Activated naive CD4-positive, alpha-beta T cell treated with anti-CD3 and anti-CD28 coated beads for 36 hours (primary cell): ENCODE results near the gene ABHD16A. TPM values are rescaled to one million over a fixed set of nuclear protein-coding genes. Genes with fewer than 3 reads are reported as not detected.

ENCODE experiments used
- CTCF ChIA-PET: fragments of 350-600 bp; sonication (Branson Sonifier 250); formaldehyde crosslinking; loops from one replicate; lab custom pipeline; 2021; ENCODE audit warnings: antibody characterized with exemption; lab: Charles Lee
- DNase-seq: peaks from one replicate; pipeline ENCODE4 v3.0.0-alpha.2; 2020
- H3K27ac Mint-ChIP-seq: one replicate; pipeline ENCODE4 v1.8.0; 2021; ENCODE audit warnings: mild to moderate bottlenecking, mixed read lengths
- H3K27me3 Mint-ChIP-seq: one replicate; pipeline ENCODE4 v1.8.0; 2021; ENCODE audit warnings: low read depth, mixed read lengths
- H3K36me3 Mint-ChIP-seq: one replicate; pipeline ENCODE4 v1.8.0; 2021; ENCODE audit warnings: low read depth, mixed read lengths
- H3K4me1 Mint-ChIP-seq: one replicate; pipeline ENCODE4 v1.8.0; 2021; ENCODE audit warnings: low read depth, mixed read lengths
- H3K4me3 Mint-ChIP-seq: one replicate; pipeline ENCODE4 v1.8.0; 2021; ENCODE audit warnings: mild to moderate bottlenecking, moderate library complexity, mixed read lengths
- H3K9me3 Mint-ChIP-seq: one replicate; pipeline ENCODE4 v1.8.0; 2021; ENCODE audit warnings: mixed read lengths
- intact Hi-C: fragments of 100-400 bp; cut with micrococcal nuclease; formaldehyde crosslinking; loops from one replicate; pipeline ENCODE4 v1.15.1; 2023
- microRNA-seq: library from miRNA; unstranded; fragments of <30 nt; microRNA quantifications from one replicate; pipeline ENCODE4 v1.2.0, GENCODE V29; 2022; ENCODE audit warnings: borderline microRNAs expressed, borderline replicate concordance
- total RNA-seq, 2 experiments: library from RNA; stranded (reverse); gene quantifications; one replicate each; pipeline ENCODE4 v1.2.3, GENCODE V29; 2021

ABHD16A gene
- total RNA-seq, 2 experiments from 2014 or later = 19.9 to 22.5 TPM

GRCh38 chr6:31639043-31639442 lies 64.1 kb downstream of the ABHD16A start:
- Mint-ChIP-seq H3K27me3 (no peaks in the 10 kb centered on the region), H3K27ac (no peak overlapping the region), H3K4me3 (no peak overlapping the region), H3K36me3 (peaks cover 31% of the 10 kb centered on the region), H3K9me3 (no peaks in the 10 kb centered on the region), H3K4me1 (peaks cover 1% of the 10 kb centered on the region)
- no peak for DNase-seq
- intact Hi-C loops = no loop called here
- CTCF ChIA-PET = interaction anchor here (0.6 kb wide), 1 partner anchor 160 kb away, joined by 7 read pairs; no protein-coding TSS in a partner anchor

Small RNAs within 50 kb of the gene (microRNA-seq; reads per million reads assigned to microRNA genes)
- gene MIR4646 = not detected

Other genes starting within 250 kb of the ABHD16A start
- 10 to 100 TPM; 21.4 to 22.6 TPM for gene MICB, start 205.2 kb downstream of the ABHD16A start, total RNA-seq
- gene MCCD1, start 174.4 kb downstream of the ABHD16A start, total RNA-seq = not detected
- 100 to 1,000 TPM; 600 to 624 TPM for gene DDX39B, start 161.3 kb downstream of the ABHD16A start, total RNA-seq
- 1 to 10 TPM; 1.2 to 1.4 TPM for gene ATP6V1G2, start 156.7 kb downstream of the ABHD16A start, total RNA-seq
- gene NFKBIL1, start 155.7 kb downstream of the ABHD16A start, total RNA-seq = 10 to 100 TPM; 20.4 to 20.6 TPM
- 100 to 1,000 TPM; 165 to 173 TPM for gene LTA, start 131.0 kb downstream of the ABHD16A start, total RNA-seq
- 10 to 100 TPM; 31.6 to 33.2 TPM for gene TNF, start 127.8 kb downstream of the ABHD16A start, total RNA-seq
- gene LTB, start 120.9 kb downstream of the ABHD16A start, total RNA-seq = 10 to 100 TPM; 50.5 to 52.3 TPM
- gene LST1, start 117.0 kb downstream of the ABHD16A start, total RNA-seq = 10 to 100 TPM; 11.5 to 12.5 TPM
- gene NCR3, start 110.3 kb downstream of the ABHD16A start, total RNA-seq = 1 to 10 TPM; 2.8 TPM
- 100 to 1,000 TPM; 120 to 129 TPM for gene AIF1, start 88.1 kb downstream of the ABHD16A start, total RNA-seq
- gene PRRC2A, start 82.6 kb downstream of the ABHD16A start, total RNA-seq = 100 to 1,000 TPM; 283 to 304 TPM
- 100 to 1,000 TPM; 286 to 295 TPM for gene BAG6, start 50.7 kb downstream of the ABHD16A start, total RNA-seq
- gene APOM, start 47.4 kb downstream of the ABHD16A start, total RNA-seq = 1 to 10 TPM; 2.6 to 3.7 TPM
- 1 to 10 TPM; 8.8 to 9.0 TPM for gene C6orf47, start 42.5 kb downstream of the ABHD16A start, total RNA-seq
- gene GPANK1, start 38.3 kb downstream of the ABHD16A start, total RNA-seq = 10 to 100 TPM; 31.2 to 32.4 TPM
- gene CSNK2B, start 37.2 kb downstream of the ABHD16A start, total RNA-seq = 100 to 1,000 TPM; 215 to 219 TPM
- gene LY6G5B, start 33.3 kb downstream of the ABHD16A start, total RNA-seq = 1 to 10 TPM; 6.4 to 6.5 TPM
- gene LY6G5C, start 22.3 kb downstream of the ABHD16A start, total RNA-seq = 1 to 10 TPM in 1 of 2 experiments, under 1 TPM in 1; 0.93 to 1.4 TPM
- not detected for gene LY6G6F, start 3.5 kb upstream of the ABHD16A start, total RNA-seq
- not detected for gene LY6G6D, start 12.0 kb upstream of the ABHD16A start, total RNA-seq
- gene LY6G6C, start 18.4 kb upstream of the ABHD16A start, total RNA-seq = not detected
- gene MPIG6B, start 20.0 kb upstream of the ABHD16A start, total RNA-seq = under 1 TPM in 1 of 2 experiments, not detected in 1; 0.49 TPM
- gene DDAH2, start 26.0 kb upstream of the ABHD16A start, total RNA-seq = 10 to 100 TPM in 1 of 2 experiments, 1 to 10 TPM in 1; 8.5 to 11.3 TPM
- gene CLIC1, start 33.2 kb upstream of the ABHD16A start, total RNA-seq = 100 to 1,000 TPM; 348 to 353 TPM
- 100 to 1,000 TPM; 101 to 105 TPM for gene MSH5, start 36.7 kb upstream of the ABHD16A start, total RNA-seq
- 10 to 100 TPM in 1 of 2 experiments, 1 to 10 TPM in 1; 9.8 to 10.5 TPM for gene SAPCD1, start 59.3 kb upstream of the ABHD16A start, total RNA-seq
- under 1 TPM; 0.69 to 0.89 TPM for gene VWA7, start 74.0 kb upstream of the ABHD16A start, total RNA-seq
- gene VARS1, start 92.4 kb upstream of the ABHD16A start, total RNA-seq = 100 to 1,000 TPM; 157 to 161 TPM
- 100 to 1,000 TPM; 172 to 174 TPM for gene LSM2, start 103.6 kb upstream of the ABHD16A start, total RNA-seq
- gene HSPA1L, start 112.0 kb upstream of the ABHD16A start, total RNA-seq = under 1 TPM; 0.86 to 0.95 TPM
- gene HSPA1A, start 112.2 kb upstream of the ABHD16A start, total RNA-seq = 10 to 100 TPM; 19.8 to 23.1 TPM
- gene HSPA1B, start 124.4 kb upstream of the ABHD16A start, total RNA-seq = 10 to 100 TPM; 47.8 to 50.1 TPM
- gene NEU1, start 159.5 kb upstream of the ABHD16A start, total RNA-seq = 1 to 10 TPM; 8.4 to 9.2 TPM
- under 1 TPM in 1 of 2 experiments, not detected in 1; 0.10 TPM for gene SLC44A4, start 175.7 kb upstream of the ABHD16A start, total RNA-seq
- 10 to 100 TPM; 33.0 to 37.3 TPM for gene EHMT2, start 194.4 kb upstream of the ABHD16A start, total RNA-seq
- under 1 TPM; 0.57 to 0.69 TPM for gene ZBTB12, start 198.8 kb upstream of the ABHD16A start, total RNA-seq
- gene C2, start 224.4 kb upstream of the ABHD16A start, total RNA-seq = 1 to 10 TPM; 1.6 to 2.1 TPM
- gene CFB, start 242.8 kb upstream of the ABHD16A start, total RNA-seq = 1 to 10 TPM in 1 of 2 experiments, under 1 TPM in 1; 0.74 to 1.7 TPM